Activated CD4-positive, CD25-positive, alpha-beta regulatory T cell treated with anti-CD3 and anti-CD28 coated beads, Interleukin-2, amount 50 U/mL, for 72 hours (primary cell): Measurements from ENCODE around the gene EEF1E1.

Experiments
- DNase-seq: peaks from one replicate; pipeline ENCODE4 v3.0.0; 2021

The EEF1E1 gene

DNA sequence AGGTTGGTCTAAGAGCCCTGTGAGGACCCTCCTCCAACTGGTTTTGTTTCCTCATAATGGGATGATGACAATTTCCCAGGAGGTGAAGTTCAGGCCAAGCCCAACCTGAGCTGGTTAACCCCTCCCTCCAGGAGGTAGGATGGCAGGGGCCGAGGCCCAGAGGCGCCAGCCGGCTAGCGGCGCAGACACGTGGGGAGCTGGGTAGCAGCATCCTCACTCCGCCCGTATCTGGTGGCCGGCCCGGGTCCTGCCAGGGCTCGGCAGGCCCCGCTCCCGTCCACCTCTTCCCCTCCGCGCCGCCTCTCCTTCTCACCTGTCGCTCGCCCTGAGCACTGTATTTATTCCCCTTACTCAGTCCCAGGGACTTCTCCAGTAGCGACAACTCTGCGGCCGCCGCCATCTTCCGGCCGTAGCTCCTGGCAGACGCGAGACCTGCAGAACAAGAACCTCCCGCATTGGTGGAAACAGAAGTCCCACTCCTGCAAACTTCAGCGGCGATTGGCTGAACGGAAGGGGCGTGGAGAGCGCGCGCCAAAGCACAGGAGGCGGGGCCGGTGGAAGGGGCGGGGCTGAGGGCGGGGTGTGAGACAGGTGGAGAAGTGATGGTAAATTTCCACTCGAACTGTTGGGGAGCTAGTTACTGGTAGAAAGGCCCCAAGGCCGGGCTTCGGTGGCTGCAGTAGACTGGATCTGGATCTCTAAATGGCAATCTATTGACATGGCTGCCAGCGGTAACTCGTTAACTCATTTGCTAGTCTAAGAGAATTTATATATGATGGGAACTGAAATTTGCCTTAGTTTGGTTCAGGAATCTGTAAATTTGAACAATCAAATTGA, at the start of gene EEF1E1:
EEF1E1 (minus strand) TSS at position 427 of the 837 bp plus-strand sequence; CDS start at position 400, 27 bp downstream.
- DNase-seq, result peak; percentile 88

DNA sequence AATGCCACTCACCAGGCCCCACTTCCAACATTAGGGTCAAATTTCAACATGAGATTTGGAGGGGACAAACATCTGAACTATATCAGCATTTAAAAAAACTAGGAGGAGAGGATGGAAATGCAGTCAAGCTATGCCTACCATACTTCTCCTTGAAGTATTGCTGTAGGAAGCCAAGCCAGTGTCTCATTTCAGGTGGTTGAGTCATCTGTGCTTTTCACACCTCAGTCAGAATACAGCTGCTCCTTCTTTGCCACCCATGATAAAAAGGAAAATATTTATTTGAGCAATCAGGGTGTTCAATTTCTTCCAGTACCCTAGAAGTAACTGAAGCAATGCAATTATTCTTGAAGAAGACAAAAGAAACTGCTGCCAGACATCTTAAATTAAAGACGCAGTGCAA, 47.0 kb upstream of the EEF1E1 start:
- DNase-seq, result no peak

DNA sequence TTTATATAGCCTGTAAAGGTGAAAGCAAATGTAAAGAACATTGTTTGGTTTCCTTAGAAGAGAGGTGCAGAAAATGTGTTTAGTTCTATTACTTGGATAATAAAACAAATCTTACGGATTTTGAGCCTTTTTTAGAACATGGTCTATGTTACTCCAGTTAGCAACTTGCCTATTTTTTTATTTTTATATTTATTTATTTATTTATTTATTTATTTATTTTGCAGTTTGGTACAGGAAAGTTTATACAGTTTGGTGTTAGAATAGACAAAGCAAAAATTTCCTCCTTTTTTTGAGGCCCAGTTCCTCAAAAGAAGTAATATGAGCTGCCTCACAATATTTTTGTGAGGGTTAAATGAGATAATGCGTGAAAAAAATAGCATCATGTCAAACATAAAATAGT, 41.6 kb upstream of the EEF1E1 start:
- DNase-seq, result no peak

DNA sequence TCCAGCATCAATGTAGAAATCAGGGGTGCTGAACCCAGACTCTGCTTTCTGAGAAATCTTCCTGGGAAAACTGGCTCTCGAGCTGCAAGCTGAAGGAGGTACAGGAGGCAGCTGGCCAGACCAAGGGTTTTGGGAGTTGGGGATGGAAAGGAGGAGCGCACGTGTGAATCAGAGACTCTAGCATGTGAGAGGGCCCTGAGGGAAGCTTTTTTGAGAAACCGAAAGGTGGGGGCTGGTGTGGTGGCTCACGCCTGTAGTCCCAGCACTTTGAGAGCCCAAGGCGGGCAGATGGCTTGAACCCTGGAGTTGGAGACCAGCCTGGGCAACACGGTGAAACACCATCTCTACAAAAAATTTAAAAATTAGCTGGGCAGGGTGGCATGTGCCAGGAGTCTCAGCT, 37.1 kb upstream of the EEF1E1 start:
- no peak for DNase-seq

DNA sequence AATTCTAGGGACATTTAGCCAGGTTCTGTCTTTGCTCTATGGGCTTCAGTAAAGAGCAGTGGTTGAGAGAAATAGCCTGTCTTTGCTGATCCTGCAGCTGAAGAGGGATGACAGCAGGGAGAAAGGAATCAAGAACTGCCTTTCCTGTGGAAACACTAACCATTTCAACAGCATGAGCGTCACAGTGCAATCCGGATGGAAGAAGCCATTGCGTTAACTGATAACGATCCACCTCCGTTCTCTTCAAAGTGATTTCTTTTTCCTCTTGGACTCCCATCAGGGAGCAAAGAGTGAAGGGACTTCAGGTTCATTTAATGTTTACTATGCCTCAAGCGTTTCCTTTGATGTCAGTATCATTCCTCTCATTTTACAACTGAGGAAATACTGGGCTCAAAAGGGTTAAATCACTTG, 35.2 kb upstream of the EEF1E1 start:
- no peak for DNase-seq

DNA sequence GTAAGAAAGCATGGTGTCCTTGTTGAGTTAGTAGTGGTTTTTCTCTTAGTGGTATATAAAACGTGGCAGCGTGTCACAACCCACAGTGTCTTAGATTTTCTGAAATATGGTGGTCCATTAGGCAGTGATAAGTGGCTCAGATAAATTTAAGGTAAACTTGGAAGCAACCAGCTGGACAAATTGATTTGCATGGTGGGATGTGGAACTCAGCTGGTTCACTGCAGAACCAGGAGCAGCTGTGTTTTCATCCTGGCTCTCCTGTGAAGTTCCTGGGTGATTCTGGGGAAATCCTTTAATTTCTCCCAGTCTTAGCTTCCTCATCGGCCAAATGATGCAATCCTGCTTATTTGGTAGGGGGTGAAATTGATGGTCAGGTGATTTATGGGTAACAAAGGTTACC, 32.9 kb upstream of the EEF1E1 start:
- no peak for DNase-seq

DNA sequence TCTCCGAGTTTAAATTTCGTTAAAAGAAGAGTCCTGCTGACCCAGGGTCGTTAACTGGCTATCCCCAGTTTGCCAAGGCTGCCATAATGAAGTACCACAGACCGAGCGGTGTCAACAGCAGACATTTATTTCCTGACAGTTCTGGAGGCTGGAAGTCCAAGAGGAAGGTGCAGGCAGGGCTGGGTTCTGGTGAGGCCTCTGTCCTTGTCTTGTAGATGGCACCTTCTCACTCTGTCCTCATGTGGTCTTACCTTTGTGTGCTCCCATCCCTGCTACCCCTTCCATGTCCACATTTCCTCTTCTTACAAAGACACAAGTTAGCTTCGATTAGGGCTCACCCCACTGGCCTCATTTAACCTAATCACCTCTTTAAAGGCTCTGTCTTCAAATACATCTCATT, 29.8 kb upstream of the EEF1E1 start:
- DNase-seq, result no peak

DNA sequence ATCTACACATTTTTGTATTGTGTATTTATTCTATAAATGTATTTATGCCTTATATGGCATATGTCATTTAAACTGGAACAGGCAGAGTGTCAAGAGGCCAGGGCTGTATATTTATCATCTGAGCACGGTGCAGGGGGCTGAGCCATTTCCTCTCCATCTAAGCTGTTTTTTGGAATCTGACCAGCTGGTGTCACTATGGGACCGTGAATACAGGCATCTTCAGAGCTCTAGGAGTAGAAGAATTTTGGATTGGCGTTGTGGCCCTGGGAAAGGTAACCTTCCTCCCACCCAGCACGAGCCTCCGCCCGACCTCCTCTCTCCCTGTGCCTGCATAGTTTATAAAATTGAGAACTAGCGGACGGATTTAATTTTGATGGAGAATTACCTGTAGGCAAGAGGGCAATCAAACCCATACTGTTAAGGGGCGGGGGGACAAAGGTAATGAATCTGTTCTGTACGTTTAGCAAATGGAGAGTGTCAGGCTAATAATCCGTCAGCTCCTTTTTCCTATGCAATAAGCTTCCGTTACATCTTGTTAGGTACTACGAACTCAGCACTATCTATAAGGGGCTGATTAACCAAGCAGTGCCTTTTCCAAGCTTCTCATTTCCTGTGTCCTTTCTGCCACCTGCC, 29.0 kb upstream of the EEF1E1 start:
- no peak for DNase-seq

DNA sequence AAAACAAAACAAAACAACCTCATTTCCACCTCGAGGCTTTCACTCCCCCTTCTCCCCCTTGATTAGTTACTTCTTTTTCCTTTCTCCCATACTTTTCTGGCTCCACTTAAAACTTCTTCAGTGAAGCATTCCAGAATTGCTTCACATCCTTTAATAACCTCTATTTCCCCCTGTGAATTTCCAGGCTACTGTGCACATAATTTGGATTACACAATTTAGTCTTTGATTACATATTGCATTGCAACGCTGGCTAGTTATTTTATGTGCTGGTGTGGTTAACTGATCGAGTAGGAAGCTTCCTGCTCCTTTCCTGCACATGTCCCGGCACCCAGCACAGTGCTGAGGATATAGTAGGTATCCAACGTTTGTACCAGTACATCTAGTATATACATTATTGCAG, 28.1 kb upstream of the EEF1E1 start:
- DNase-seq, result no peak

DNA sequence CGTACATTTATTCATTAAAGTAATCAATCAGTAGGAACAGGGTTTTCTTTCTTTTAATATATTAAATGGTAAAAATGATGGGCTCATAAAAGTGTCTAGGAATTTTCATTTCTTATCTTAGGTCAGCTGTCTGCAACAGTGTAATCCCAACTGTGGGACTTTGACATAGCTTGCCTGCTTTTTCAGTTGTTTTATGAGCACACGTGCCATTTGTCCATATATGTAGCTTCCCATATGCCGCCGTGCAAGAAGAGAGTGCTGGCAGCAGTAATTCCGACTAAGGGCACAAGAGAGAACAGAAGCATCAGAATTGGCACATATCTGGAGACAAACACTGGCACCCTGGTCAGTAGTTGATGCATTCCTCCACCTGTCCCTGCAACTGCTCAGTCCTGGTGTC, 20.9 kb upstream of the EEF1E1 start:
- DNase-seq, result no peak

DNA sequence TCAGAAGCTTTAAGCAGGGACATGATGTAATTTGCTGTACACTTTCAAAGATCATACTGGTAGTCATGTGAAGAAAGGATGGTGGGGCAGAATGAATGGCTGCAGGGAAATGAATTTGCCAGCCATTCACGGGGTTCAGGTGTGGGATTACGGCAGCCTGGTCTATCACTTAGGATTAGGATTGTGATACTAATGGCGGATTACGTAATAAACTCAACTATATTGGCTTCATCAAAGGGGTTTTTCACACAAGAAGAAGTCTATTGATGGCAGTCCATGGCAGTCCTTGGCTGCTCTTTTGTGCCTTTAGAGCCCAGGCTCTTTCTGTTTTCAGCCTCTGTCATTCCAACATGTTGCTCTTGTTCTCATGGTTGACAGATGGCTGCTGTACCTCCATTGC, 12.6 kb upstream of the EEF1E1 start:
- DNase-seq, result no peak

DNA sequence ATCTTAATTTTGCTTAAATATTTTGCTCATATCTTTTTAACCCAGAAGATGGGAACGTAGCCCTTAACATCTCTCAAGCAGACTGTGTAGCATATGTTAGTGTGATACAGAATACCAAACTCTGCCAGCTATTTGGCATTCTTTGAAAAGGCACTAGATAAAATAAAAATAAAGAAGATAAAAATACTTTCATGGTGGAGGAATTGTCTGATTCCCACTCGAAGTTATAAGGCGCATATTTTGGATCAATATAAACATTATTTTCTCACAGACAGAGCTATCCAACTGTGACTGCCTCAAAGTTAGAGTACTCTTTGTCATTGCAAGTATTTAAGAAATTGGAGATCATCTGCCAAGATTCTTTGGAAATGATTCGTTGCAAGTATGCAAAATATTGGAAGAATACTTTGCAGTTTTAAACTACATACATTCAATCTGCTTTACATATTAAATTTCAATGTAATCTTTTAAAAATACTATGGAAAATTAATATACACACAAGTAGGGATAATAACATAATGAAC, 10.8 kb upstream of the EEF1E1 start:
- no peak for DNase-seq

DNA sequence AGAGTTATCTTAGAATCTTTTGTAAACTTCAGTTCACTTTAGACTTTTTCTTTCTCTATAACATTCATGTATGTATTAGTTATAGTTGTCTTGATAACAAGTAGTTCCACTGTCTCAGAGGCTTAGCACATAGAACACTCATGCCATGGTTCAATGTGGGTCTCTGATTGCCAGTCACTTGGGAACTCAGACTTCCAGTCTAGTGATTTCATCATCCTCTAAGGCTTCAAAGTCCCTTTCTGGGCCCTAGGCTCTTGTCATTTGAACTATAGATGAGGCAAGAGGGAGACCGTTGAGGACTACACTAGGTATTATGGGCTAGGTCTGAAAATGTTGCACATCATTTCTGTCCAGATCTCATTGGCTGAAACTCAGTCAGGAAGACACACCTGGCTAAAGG, 8.4 kb upstream of the EEF1E1 start:
- no peak for DNase-seq

DNA sequence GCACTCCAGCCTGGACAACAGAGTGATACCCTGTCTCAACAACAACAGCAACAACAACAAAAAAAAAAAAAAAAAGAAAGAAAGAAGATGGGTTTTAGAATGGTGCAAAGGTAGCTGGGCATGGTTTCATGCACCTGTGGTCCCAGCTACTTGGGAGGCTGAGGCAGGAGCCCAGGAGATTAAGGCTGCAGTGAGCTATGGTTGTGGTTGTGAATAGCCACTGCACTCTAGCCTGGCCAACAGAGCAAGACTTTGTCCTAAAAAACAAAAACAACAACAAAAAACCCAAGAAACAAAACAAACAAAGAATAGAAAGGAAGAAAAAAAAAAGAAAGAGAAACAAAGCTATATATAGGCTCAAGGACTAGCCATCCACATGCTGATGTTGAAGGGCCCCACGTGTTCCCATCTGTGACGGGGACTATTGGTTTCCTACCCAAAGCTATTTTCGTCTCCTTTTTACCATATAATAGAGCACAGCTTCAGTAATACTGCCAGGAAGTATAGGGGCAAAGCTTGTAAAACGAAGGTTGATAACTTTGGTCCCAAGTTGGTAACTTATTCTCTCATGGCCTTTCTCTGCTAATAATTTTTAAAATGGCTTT, 7.9 kb upstream of the EEF1E1 start:
- DNase-seq, result no peak

DNA sequence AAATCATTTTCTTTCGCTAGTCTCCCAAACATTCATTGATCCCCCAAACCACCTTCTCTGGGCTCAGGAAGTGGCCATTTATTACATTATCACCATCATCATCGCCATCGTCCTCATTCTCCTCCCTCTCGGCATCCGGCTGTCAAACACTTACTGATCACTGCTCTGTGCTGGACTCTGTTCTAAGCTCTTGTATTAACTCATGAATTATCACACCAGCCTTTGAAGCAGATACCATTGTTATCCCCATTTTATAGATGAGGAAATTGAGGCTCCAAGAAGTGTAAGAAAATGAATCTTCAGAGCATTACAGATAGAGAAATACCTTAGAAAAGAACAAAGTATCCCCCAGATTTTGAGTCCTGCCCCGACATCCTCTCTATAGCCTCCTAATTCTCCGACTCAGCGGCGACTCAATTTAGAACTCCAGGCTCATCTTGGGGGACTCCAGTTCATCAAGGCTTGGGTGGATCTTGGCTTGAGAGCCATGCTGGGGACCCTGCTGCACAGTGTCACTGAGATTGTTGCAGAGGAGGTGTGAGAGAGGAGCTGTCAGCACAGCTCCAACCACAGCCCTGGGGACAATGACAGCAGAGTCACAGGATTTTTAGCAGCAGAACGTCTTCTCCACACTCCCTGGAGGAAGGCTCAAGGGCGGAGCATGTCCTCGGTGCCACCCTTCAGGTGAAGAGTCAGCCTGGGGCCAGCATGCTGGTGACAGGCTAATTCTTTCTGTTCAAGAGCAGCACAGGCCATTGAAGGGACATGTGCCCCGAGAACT, 6.6 kb upstream of the EEF1E1 start:
- DNase-seq, result no peak

DNA sequence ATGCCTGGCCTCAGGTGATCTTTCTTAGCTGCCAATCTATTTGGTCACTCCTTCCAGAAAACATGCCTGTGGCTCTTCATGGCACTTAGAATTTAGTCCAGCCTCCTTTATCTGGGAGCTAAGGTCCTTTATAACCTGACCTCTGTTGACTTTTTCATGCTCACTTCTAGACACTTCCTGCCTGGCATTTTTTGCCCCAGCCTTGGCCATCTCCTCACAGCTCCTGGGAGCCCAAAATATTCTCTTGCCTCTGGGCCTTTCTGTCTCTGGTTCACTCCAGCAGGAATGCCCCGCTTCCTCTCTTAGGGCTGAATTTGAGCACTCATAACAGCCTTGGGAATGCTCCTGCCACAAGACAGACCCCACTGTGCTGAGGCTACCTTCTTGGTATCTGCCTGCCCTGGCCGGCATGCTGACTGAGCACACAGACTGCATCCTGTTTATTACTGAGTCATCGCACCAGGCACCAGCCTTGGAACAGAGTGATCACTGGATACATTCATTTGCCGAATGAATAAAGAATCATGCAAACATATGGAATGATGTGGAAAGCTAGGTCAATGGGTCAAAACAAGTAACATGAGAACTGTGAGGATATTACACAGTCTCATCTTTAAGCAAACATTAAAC, 5.8 kb upstream of the EEF1E1 start:
- no peak for DNase-seq

DNA sequence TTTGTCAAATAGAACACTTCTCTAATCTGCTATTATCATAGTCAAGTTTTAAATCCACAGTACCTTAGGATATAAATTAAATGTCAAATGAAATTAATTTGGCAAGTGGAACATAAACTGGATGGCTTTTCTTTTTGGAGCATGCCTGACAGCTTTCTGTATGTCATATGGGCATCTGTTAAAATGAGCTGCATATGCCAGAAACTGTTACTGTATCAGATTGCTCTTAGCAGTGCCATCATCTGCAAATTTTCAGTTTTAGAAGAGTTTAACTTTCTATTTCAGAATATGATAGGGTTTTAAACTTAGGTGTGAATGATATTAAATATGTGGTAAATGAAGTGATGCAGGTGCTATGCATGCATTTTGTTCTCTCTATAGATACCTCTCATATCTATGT, 3.4 kb upstream of the EEF1E1 start:
- no peak for DNase-seq

DNA sequence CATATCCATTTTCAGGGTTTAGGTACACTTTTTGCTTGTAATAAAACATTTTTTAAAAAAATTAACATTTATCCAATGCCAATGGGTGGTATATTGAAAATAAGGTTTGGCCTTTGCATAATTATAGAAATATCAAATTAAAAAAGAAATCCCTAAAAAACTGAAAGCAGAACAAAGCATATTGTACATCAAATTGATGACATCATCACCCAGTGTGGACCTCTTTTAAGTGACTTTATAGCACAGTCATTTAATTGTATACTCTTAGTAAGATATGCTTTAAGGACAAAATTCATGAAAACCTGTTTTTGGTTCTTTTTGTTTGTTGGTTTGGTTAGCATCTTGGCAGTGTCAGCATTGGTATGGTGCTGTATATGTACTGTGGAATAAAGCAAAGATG, 1.4 kb upstream of the EEF1E1 start:
- DNase-seq, result no peak

DNA sequence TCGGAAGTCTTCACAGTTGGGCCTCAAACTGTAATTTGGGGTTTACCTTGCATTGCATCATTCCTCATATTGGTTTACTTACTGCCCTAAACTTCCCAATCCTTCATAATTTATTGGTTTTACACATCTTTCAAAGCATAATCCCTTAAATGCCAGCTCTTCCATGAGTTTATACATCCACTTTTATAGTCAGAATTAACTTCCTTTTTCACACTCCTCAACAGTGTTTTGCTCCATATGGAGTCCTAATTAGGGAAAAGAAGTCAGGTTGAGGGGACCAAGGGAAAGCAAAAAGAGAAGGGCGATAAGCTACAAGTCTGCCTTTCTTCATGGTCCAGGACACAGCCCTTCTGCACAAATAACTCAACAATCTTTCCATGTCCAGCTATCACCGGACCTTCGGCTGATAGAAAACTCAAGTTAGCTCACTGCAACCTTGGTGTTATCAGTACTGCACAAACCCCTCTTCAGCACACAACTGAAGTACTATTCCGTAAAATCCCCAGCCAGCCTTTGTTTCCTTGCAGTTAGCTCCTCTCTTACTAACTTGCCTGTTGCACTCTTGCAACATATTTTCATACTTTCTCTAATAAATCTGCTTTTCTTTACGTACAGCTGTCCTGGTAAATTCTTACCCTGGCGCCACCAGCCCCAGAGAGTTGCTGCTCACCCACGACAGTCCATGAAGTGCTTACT, 2.0 kb downstream of the EEF1E1 start:
- DNase-seq, result no peak

DNA sequence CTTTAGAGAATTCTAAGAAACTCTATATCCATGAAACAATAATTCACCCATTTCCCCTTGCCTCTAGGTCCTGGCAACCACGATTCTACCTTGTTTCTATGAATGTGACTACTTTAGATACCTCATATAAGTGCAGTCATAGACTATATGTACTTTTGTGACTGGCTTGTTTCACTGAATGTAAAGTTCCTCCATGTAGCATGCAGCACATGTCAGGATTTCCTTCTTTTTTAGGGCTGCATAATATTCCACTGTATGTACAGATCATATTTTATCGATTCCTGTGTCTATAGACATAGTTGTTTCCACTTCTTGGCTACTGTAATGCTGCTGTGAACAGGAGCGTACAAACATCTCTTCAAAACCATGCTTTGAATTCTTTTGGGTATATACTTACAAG, 11.7 kb downstream of the EEF1E1 start:
- DNase-seq, result no peak

DNA sequence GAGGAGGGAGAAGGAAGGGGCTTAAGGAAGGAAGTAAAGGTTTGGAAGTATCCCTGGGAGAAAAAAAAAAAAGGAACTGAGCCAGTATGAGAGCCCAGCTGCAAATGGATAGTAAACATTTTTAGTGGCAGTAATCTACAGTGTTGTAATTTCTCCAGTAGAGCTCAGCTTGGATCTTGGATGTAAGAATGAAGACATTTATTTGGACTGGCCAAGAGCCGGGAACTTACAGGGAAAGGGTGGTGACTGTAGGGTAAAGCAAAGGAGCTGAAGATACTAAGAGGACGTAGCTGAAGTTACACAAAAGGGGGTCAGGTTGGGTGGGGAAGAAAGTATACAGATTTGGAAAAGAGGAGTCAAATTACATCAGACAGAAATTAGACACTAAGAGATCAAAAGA, 13.5 kb downstream of the EEF1E1 start:
- DNase-seq, result no peak
